ENCODE measurements around the gene ADGRD1. TPM values are rescaled to one million over a fixed set of nuclear protein-coding genes. Genes with fewer than 3 reads are reported as not detected.

ADGRD1 gene
- polyA plus RNA-seq, 3 donors, result 4.7 to 17.9 (median 4.9) TPM

DNA sequence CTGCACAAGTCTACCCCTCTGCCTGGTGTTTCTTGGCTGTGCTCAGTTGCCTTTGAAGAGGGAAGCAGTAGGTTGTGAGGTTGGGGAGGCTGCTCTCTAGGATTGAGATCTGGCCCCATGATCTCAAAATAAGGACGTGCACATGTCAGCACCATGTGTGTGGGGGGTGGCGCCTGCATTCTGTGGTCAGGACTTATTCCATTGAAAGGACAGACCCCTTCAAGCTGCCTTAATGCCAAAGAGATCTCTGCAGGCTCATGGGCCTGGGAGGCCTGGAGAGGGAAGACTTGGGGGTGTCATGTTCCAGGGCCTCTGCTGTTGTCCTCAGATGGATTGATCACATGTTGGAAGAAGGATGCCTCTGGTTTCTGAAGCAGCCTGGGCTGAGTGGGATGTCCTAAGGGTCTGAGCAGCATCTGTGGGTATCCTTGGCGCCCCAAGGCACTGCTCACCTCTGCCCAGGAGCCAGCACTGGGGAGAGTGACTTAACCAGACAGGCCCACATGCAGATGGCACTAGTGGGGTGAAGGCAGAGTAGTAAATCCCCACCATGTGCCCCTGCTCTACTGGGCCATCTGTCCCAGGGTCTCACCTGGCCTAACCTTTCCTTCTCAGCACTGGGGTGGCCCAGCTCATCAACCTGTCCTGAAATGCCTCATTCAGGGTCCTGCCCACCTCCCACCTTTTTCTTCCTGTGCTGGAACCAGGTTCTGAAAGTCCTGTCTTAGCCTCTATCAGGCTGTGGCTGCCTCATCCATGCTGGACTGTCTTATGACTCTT is 118.9 kb downstream of the ADGRD1 start:
- no peak overlapping the region for H2AFZ ChIP-seq (ENCODE audit: insufficient read depth, low read depth, low read length, poor library complexity, severe bottlenecking)
- intact Hi-C loops (cut with micrococcal nuclease), result no loop called here
- Mint-ChIP-seq H3K4me3 (no peak overlapping the region), H3K27me3 (ENCODE audit: low read depth in 3 of 3) (peaks cover 4 to 9% (median 5%) of the 10 kb centered on the region in 3 donors), H3K9me3 (peaks cover 5 to 15% (median 11%) of the 10 kb centered on the region in 7 donors), H3K36me3 (no peaks in the 10 kb centered on the region), H3K4me1 (peaks cover 5% of the 10 kb centered on the region), H3K27ac (no peak overlapping the region)
- H3K4me1 ChIP-seq (ENCODE audit: control insufficient read depth in 1 of 2, insufficient read depth in 2 of 2, low read length in 2 of 2), result no peaks in the 10 kb centered on the region
- H3K27me3 ChIP-seq (ENCODE audit: control insufficient read depth in 2 of 2, insufficient read depth in 2 of 2, low read length in 2 of 2), result no peaks in the 10 kb centered on the region
- H3K9ac ChIP-seq (ENCODE audit: insufficient read depth, low read length, poor library complexity, severe bottlenecking), result no peak overlapping the region
- no peak for DNase-seq
- H4K20me1 ChIP-seq (ENCODE audit: insufficient read depth, low read length), result no peaks in the 10 kb centered on the region
- no peaks in the 10 kb centered on the region for H3K79me2 ChIP-seq (ENCODE audit: insufficient read depth, low read length)
- H3K36me3 ChIP-seq (replicated peaks in 1 of 2; ENCODE audit: control insufficient read depth in 1 of 2, insufficient read depth in 2 of 2, low read length in 2 of 2), result no peaks in the 10 kb centered on the region
- WGBS (ENCODE audit: insufficient coverage), result 96% methylated on average over 3 of the region's 3 CpGs
- no peak overlapping the region for H3K4me3 ChIP-seq (replicated peaks in 1 of 3; ENCODE audit: low read depth in 2 of 3, low read length in 3 of 3)
- no peak overlapping the region for H3K27ac ChIP-seq (ENCODE audit: low read depth in 1 of 2, low read length in 2 of 2)
- H3K4me2 ChIP-seq (replicated peaks; ENCODE audit: extremely low read depth, low read length, poor library complexity, severe bottlenecking), result no peak overlapping the region
- TF ChIP-seq, protein P1, sequence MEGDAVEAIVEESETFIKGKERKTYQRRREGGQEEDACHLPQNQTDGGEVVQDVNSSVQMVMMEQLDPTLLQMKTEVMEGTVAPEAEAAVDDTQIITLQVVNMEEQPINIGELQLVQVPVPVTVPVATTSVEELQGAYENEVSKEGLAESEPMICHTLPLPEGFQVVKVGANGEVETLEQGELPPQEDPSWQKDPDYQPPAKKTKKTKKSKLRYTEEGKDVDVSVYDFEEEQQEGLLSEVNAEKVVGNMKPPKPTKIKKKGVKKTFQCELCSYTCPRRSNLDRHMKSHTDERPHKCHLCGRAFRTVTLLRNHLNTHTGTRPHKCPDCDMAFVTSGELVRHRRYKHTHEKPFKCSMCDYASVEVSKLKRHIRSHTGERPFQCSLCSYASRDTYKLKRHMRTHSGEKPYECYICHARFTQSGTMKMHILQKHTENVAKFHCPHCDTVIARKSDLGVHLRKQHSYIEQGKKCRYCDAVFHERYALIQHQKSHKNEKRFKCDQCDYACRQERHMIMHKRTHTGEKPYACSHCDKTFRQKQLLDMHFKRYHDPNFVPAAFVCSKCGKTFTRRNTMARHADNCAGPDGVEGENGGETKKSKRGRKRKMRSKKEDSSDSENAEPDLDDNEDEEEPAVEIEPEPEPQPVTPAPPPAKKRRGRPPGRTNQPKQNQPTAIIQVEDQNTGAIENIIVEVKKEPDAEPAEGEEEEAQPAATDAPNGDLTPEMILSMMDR (IDR thresholded peaks at IDR 0.05), result no peak
- peaks cover 0 to 18% of the 10 kb centered on the region in 2 donors for H3K9me3 ChIP-seq (replicated peaks in 1 of 2; ENCODE audit: control insufficient read depth in 1 of 2, insufficient read depth in 1 of 2, low read length in 2 of 2)

DNA sequence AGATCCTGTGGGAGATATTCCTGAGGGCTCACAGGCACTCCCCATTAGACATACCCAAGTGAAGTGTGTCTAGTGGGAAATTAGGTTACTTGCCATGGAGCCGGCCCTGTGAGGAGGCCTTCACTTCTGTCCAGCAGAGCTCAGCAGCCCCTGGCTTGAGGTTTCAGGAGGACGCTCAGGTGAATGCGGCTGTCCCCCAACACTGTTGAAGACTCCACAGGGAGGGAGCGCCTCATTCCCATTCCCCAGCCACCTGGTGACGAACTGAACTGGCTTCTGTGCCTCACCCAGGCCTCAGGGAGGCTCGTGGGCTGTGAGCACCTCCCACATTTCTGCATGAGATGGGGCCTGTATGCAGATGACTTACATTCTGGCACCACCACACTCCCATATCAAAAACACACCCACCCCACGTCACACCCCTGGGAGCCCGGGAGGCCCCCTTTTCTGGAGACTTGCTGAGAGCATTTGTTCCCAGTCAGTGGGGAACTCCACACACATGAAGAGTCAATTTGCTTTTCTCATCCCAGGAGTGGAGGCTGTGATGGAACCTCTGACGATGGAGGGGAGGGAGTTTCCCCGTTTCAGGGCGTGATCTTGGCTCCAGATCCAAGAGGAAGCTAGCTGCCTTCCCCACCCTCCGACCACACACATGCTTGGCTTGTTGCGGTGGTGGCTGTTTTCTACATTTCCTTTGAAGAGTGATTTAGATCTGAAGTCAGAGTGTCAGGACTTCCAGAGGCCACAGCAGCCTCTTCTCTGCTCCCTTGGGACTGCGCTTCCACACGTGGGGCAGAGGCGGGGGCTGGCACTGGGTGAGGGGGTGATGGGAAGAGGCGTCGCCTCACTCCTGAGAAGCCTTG is 120.7 kb downstream of the ADGRD1 start:
- Histone ChIP-seq H3K9me3 (replicated peaks in 1 of 2; ENCODE audit: control insufficient read depth in 1 of 2, insufficient read depth in 1 of 2, low read length in 2 of 2) (peaks cover 0 to 18% of the 10 kb centered on the region in 2 donors), H3K27me3 (ENCODE audit: control insufficient read depth in 2 of 2, insufficient read depth in 2 of 2, low read length in 2 of 2) (no peaks in the 10 kb centered on the region), H3K27ac (ENCODE audit: low read depth in 1 of 2, low read length in 2 of 2) (no peak overlapping the region), H4K20me1 (ENCODE audit: insufficient read depth, low read length) (no peaks in the 10 kb centered on the region), H3K4me2 (replicated peaks; ENCODE audit: extremely low read depth, low read length, poor library complexity, severe bottlenecking) (no peak overlapping the region), H3K4me1 (ENCODE audit: control insufficient read depth in 1 of 2, insufficient read depth in 2 of 2, low read length in 2 of 2) (no peaks in the 10 kb centered on the region), H2AFZ (ENCODE audit: insufficient read depth, low read depth, low read length, poor library complexity, severe bottlenecking) (no peak overlapping the region), H3K9ac (ENCODE audit: insufficient read depth, low read length, poor library complexity, severe bottlenecking) (no peak overlapping the region), H3K79me2 (ENCODE audit: insufficient read depth, low read length) (no peaks in the 10 kb centered on the region), H3K4me3 (replicated peaks in 1 of 3; ENCODE audit: low read depth in 2 of 3, low read length in 3 of 3) (no peak overlapping the region), H3K36me3 (replicated peaks in 1 of 2; ENCODE audit: control insufficient read depth in 1 of 2, insufficient read depth in 2 of 2, low read length in 2 of 2) (no peaks in the 10 kb centered on the region)
- Mint-ChIP-seq H3K27me3 (ENCODE audit: low read depth in 3 of 3) (peaks cover 3 to 8% (median 4%) of the 10 kb centered on the region in 3 donors), H3K4me1 (peaks cover 5% of the 10 kb centered on the region), H3K9me3 (peaks cover 5 to 15% (median 11%) of the 10 kb centered on the region in 7 donors), H3K27ac (no peak overlapping the region), H3K4me3 (no peak overlapping the region), H3K36me3 (peaks cover 0 to 2% of the 10 kb centered on the region in 2 donors)
- intact Hi-C loops (cut with micrococcal nuclease), result no loop called here
- TF ChIP-seq, protein P1 (IDR thresholded peaks at IDR 0.05), result no peak
- DNase-seq, result no peak
- 93% methylated on average over 5 of the region's 18 CpGs for WGBS (ENCODE audit: insufficient coverage)
